Measurements from ENCODE around the gene HES1. TPM values are rescaled to one million over a fixed set of nuclear protein-coding genes. Genes with fewer than 3 reads are reported as not detected.

The HES1 gene
- total and polyA plus RNA-seq, 9 of the 15 experiments (the other 6 are each of a cell fraction or from before 2014, with no cell fraction given): 3.4 to 37.0 (median 19.3) TPM

DNA sequence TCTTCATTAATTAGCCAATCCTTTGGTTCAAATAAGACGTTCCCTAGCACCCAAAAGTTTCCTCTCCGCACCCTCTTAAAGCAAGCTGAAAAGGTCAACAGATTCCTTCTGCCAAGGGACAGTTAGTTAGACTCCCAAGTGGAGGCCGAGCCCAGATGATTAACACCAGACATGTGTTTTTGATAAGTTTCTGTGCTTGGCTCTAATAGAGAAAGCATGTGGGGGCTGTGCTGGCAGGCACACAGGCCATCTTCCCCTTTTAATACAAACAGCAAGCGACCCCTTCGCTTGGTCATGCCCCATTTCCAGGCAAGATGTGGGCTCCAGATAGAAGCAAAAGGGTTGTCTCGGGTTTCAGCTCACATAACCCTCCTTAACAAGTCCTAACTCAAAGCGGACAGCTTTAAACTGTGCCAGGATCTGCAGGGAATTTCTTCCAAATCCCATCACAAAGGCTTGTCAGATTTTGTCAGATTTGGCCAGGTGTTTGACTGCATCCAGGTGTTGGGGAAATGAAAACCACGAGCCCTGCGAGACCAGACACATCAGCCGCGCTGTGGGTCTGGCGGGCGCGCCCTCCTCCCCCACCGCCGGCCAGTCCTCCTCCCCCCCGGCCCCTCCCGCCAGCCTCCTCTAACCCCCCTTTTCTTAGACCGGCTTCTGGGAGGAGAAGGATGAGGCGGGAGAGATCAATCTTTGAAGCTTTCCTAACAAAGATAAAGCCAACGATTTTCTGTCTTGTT, 3.3 kb downstream of the HES1 start (continued):
- TF ChIP-seq RAD51 (IDR thresholded peaks at IDR 0.05; ENCODE audit: borderline replicate concordance, low read depth): no peak
- TF ChIP-seq, protein P1, sequence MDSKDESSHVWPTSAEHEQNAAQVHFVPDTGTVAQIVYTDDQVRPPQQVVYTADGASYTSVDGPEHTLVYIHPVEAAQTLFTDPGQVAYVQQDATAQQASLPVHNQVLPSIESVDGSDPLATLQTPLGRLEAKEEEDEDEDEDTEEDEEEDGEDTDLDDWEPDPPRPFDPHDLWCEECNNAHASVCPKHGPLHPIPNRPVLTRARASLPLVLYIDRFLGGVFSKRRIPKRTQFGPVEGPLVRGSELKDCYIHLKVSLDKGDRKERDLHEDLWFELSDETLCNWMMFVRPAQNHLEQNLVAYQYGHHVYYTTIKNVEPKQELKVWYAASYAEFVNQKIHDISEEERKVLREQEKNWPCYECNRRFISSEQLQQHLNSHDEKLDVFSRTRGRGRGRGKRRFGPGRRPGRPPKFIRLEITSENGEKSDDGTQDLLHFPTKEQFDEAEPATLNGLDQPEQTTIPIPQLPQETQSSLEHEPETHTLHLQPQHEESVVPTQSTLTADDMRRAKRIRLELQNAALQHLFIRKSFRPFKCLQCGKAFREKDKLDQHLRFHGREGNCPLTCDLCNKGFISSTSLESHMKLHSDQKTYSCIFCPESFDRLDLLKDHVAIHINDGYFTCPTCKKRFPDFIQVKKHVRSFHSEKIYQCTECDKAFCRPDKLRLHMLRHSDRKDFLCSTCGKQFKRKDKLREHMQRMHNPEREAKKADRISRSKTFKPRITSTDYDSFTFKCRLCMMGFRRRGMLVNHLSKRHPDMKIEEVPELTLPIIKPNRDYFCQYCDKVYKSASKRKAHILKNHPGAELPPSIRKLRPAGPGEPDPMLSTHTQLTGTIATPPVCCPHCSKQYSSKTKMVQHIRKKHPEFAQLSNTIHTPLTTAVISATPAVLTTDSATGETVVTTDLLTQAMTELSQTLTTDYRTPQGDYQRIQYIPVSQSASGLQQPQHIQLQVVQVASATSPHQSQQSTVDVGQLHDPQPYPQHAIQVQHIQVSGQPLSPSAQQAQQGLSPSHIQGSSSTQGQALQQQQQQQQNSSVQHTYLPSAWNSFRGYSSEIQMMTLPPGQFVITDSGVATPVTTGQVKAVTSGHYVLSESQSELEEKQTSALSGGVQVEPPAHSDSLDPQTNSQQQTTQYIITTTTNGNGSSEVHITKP (IDR thresholded peaks at IDR 0.05; ENCODE audit: partially characterized antibody): peak; percentile 47
- no peak for TF ChIP-seq ZNF121 (CRISPR knock-in tag; conservative IDR thresholded peaks at IDR 0.05)
- TF ChIP-seq SP1 (CRISPR knock-in tag; IDR thresholded peaks at IDR 0.05): no peak; the same call in 1 of the 2 replicates
- no peak for TF ChIP-seq ADNP (tag; IDR thresholded peaks at IDR 0.05)
- TF ChIP-seq, protein P2, sequence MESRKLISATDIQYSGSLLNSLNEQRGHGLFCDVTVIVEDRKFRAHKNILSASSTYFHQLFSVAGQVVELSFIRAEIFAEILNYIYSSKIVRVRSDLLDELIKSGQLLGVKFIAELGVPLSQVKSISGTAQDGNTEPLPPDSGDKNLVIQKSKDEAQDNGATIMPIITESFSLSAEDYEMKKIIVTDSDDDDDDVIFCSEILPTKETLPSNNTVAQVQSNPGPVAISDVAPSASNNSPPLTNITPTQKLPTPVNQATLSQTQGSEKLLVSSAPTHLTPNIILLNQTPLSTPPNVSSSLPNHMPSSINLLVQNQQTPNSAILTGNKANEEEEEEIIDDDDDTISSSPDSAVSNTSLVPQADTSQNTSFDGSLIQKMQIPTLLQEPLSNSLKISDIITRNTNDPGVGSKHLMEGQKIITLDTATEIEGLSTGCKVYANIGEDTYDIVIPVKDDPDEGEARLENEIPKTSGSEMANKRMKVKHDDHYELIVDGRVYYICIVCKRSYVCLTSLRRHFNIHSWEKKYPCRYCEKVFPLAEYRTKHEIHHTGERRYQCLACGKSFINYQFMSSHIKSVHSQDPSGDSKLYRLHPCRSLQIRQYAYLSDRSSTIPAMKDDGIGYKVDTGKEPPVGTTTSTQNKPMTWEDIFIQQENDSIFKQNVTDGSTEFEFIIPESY (CRISPR knock-in tag; IDR thresholded peaks at IDR 0.05): peak; percentile 43; the same call in 1 of the 2 replicates
- TF ChIP-seq MCM2 (IDR thresholded peaks at IDR 0.05; ENCODE audit: low read depth): no peak
- TF ChIP-seq ZNF217 (CRISPR knock-in tag; IDR thresholded peaks at IDR 0.05): no peak
- TF ChIP-seq ZBED1 (IDR thresholded peaks at IDR 0.05): no peak
- TF ChIP-seq HDGF (IDR thresholded peaks at IDR 0.05): peak; percentile 13; the same call in 1 of the 2 replicates
- TF ChIP-seq NCOA1 (IDR thresholded peaks at IDR 0.05; ENCODE audit: low read depth): no peak
- TF ChIP-seq ID3 (CRISPR knock-in tag; IDR thresholded peaks at IDR 0.05): no peak
- peak; percentile 92 for TF ChIP-seq ID3 (tag; IDR thresholded peaks at IDR 0.05)
- peak; percentile 23; the same call in 1 of the 2 replicates for TF ChIP-seq ETV1 (tag; conservative IDR thresholded peaks at IDR 0.05; ENCODE audit: low read depth)
- peak; percentile 26; the same call in 1 of the 2 replicates for TF ChIP-seq LEF1 (IDR thresholded peaks at IDR 0.05)
- no peak for TF ChIP-seq ZBTB8A (IDR thresholded peaks at IDR 0.05; ENCODE audit: partially characterized antibody)
- peak in 1 of 2 experiments; percentile 14; a peak in 1 of 4 replicates for TF ChIP-seq TRIM24 (IDR thresholded peaks at IDR 0.05)
- no peak for TF ChIP-seq ZNF668 (CRISPR knock-in tag; IDR thresholded peaks at IDR 0.05)
- no peak for TF ChIP-seq TEAD1 (CRISPR knock-in tag; IDR thresholded peaks at IDR 0.05)
- TF ChIP-seq, protein P3, sequence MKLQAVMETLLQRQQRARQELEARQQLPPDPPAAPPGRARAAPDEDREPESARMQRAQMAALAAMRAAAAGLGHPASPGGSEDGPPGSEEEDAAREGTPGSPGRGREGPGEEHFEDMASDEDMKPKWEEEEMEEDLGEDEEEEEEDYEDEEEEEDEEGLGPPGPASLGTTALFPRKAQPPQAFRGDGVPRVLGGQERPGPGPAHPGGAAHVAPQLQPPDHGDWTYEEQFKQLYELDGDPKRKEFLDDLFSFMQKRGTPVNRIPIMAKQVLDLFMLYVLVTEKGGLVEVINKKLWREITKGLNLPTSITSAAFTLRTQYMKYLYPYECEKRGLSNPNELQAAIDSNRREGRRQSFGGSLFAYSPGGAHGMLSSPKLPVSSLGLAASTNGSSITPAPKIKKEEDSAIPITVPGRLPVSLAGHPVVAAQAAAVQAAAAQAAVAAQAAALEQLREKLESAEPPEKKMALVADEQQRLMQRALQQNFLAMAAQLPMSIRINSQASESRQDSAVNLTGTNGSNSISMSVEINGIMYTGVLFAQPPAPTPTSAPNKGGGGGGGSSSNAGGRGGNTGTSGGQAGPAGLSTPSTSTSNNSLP (IDR thresholded peaks at IDR 0.05; ENCODE audit: borderline replicate concordance, low read depth, low read length): no peak
- TF ChIP-seq POLR2B (IDR thresholded peaks at IDR 0.05; ENCODE audit: low read depth, partially characterized antibody): peak; percentile 63
- no peak for TF ChIP-seq SRSF3 (IDR thresholded peaks at IDR 0.05; ENCODE audit: insufficient read depth, low read length)
